ENCODE results near the gene SAMSN1. TPM values are rescaled to one million over a fixed set of nuclear protein-coding genes. Genes with fewer than 3 reads are reported as not detected.

The SAMSN1 gene
- total RNA-seq: 1.7 TPM
- long read RNA-seq, partial matches to known transcripts: 0 of 2 reads
- long read RNA-seq, other reads (novel, unspliced or antisense): 0 of 2 reads

- DNase-seq (no peak), ATAC-seq (peak; percentile 67)
- intact Hi-C loops (cut with micrococcal nuclease): no loop called here
Observed at GRCh38 chr21:14545906-14546480, at the start of gene SAMSN1. Gene SAMSN1, minus strand, starts transcription at chr21:14546315. Its CDS starts 54 bp downstream, at chr21:14546261.

- DNase-seq (no peak), ATAC-seq (no peak)
- intact Hi-C loops (cut with micrococcal nuclease): no loop called here
Observed at GRCh38 chr21:14595449-14595848, 49.3 kb upstream of the SAMSN1 start.

- ATAC-seq (no peak), DNase-seq (no peak)
- intact Hi-C loops (cut with micrococcal nuclease): no loop called here
Observed at GRCh38 chr21:14594967-14595366, 48.9 kb upstream of the SAMSN1 start.

- intact Hi-C loops (cut with micrococcal nuclease): no loop called here
- ATAC-seq (no peak), DNase-seq (no peak)
Observed at GRCh38 chr21:14593230-14593629, 47.1 kb upstream of the SAMSN1 start.

GRCh38 chr21:14592296-14593000 lies 46.3 kb upstream of the SAMSN1 start:
- intact Hi-C loops (cut with micrococcal nuclease): no loop called here
- ATAC-seq (no peak), DNase-seq (no peak)

GRCh38 chr21:14591882-14592281 lies 45.8 kb upstream of the SAMSN1 start:
- intact Hi-C loops (cut with micrococcal nuclease): no loop called here
- ATAC-seq (peak; percentile 63), DNase-seq (no peak)

- intact Hi-C loops (cut with micrococcal nuclease): no loop called here
- ATAC-seq: no peak
Observed at GRCh38 chr21:14591377-14591776, 45.3 kb upstream of the SAMSN1 start.

GRCh38 chr21:14589855-14590563 lies 43.9 kb upstream of the SAMSN1 start:
- ATAC-seq (no peak), DNase-seq (no peak)
- intact Hi-C loops (cut with micrococcal nuclease): no loop called here

More at GRCh38 chr21:14591377-14591776, 45.3 kb upstream of the SAMSN1 start:
- no peak for DNase-seq

GRCh38 chr21:14587266-14587665 lies 41.2 kb upstream of the SAMSN1 start:
- no peak for ATAC-seq
- intact Hi-C loops (cut with micrococcal nuclease): no loop called here
- DNase-seq: no peak

GRCh38 chr21:14585122-14585521 lies 39.0 kb upstream of the SAMSN1 start:
- DNase-seq (no peak), ATAC-seq (no peak)
- intact Hi-C loops (cut with micrococcal nuclease): no loop called here

GRCh38 chr21:14584357-14585095 lies 38.4 kb upstream of the SAMSN1 start:
- ATAC-seq: no peak
- intact Hi-C loops (cut with micrococcal nuclease): no loop called here
- DNase-seq: no peak

- ATAC-seq: no peak
- intact Hi-C loops (cut with micrococcal nuclease): no loop called here
- DNase-seq: no peak
Observed at GRCh38 chr21:14583629-14584255, 37.6 kb upstream of the SAMSN1 start.

GRCh38 chr21:14582934-14583628 lies 37.0 kb upstream of the SAMSN1 start:
- intact Hi-C loops (cut with micrococcal nuclease): no loop called here
- ATAC-seq: no peak
- no peak for DNase-seq

GRCh38 chr21:14581902-14582457 lies 35.9 kb upstream of the SAMSN1 start:
- DNase-seq (no peak), ATAC-seq (no peak)
- intact Hi-C loops (cut with micrococcal nuclease): no loop called here

- intact Hi-C loops (cut with micrococcal nuclease): no loop called here
- ATAC-seq (no peak), DNase-seq (no peak)
Observed at GRCh38 chr21:14573244-14573643, 27.1 kb upstream of the SAMSN1 start.

GRCh38 chr21:14572204-14572780 lies 26.2 kb upstream of the SAMSN1 start:
- ATAC-seq (no peak), DNase-seq (no peak)
- intact Hi-C loops (cut with micrococcal nuclease): no loop called here

GRCh38 chr21:14569868-14570267 lies 23.8 kb upstream of the SAMSN1 start:
- DNase-seq (no peak), ATAC-seq (no peak)
- intact Hi-C loops (cut with micrococcal nuclease): no loop called here

GRCh38 chr21:14569026-14569621 lies 23.0 kb upstream of the SAMSN1 start:
- DNase-seq: no peak
- intact Hi-C loops (cut with micrococcal nuclease): no loop called here
- no peak for ATAC-seq

All from left ventricle myocardium superior (tissue), 1 donor.